ENCODE results near the gene RAB3B. TPM values are rescaled to one million over a fixed set of nuclear protein-coding genes. Genes with fewer than 3 reads are reported as not detected.

The RAB3B gene
- total and polyA plus RNA-seq, 3 experiments from 2014 or later: 0.01 to 0.13 (median 0.11) TPM

- H3K27ac ChIP-seq (ENCODE audit: low read depth, low read length): no peak overlapping the region
- no peaks in the 10 kb centered on the region for H3K4me1 ChIP-seq (ENCODE audit: insufficient read depth, low read length)
- Mint-ChIP-seq H3K36me3 (no peaks in the 10 kb centered on the region), H3K27ac (peak overlapping the region in 1 of 8 donors; percentile 64), H3K4me1 (no peaks in the 10 kb centered on the region), H3K4me3 (no peak overlapping the region), H3K27me3 (peaks cover 9 to 12% of the 10 kb centered on the region in 2 donors), H3K9me3 (no peaks in the 10 kb centered on the region)
- H3K4me3 ChIP-seq (ENCODE audit: low read length): no peak overlapping the region
- CTCF ChIA-PET: no interaction called here
- DNase-seq: no peak
- no peaks in the 10 kb centered on the region for H3K27me3 ChIP-seq (ENCODE audit: insufficient read depth, low read length, poor library complexity, severe bottlenecking)
- H3K36me3 ChIP-seq (ENCODE audit: insufficient read depth, low read length): no peaks in the 10 kb centered on the region
- H3K9me3 ChIP-seq (ENCODE audit: low read length): no peaks in the 10 kb centered on the region
- POLR2A ChIA-PET: no interaction called here
Observed at GRCh38 chr1:51948491-51948915, 42.0 kb downstream of the RAB3B start.

- H3K4me1 Mint-ChIP-seq: no peaks in the 10 kb centered on the region
- CTCF ChIA-PET: interaction anchor here (1.4 kb wide), 1 partner anchor 10 kb away, joined by 3 read pairs; no protein-coding TSS in a partner anchor
- no peak overlapping the region for H3K27ac ChIP-seq (ENCODE audit: low read depth, low read length)
- H3K27ac Mint-ChIP-seq: peak overlapping the region in 1 of 8 donors; percentile 55
- peaks cover 5 to 12% of the 10 kb centered on the region in 2 donors for H3K27me3 Mint-ChIP-seq
- H3K36me3 ChIP-seq (ENCODE audit: insufficient read depth, low read length): no peaks in the 10 kb centered on the region
- POLR2A ChIA-PET: no interaction called here
- no peaks in the 10 kb centered on the region for H3K4me1 ChIP-seq (ENCODE audit: insufficient read depth, low read length)
- H3K36me3 Mint-ChIP-seq: peaks cover 0 to 8% (median 0%) of the 10 kb centered on the region in 3 donors
- no peaks in the 10 kb centered on the region for H3K27me3 ChIP-seq (ENCODE audit: insufficient read depth, low read length, poor library complexity, severe bottlenecking)
- H3K4me3 ChIP-seq (ENCODE audit: low read length): no peak overlapping the region
- no peak overlapping the region for H3K4me3 Mint-ChIP-seq
- no peak for DNase-seq
- H3K9me3 Mint-ChIP-seq: peaks cover 2 to 8% (median 5%) of the 10 kb centered on the region in 5 donors
- H3K9me3 ChIP-seq (ENCODE audit: low read length): no peaks in the 10 kb centered on the region
Observed at GRCh38 chr1:51946300-51946699, 44.2 kb downstream of the RAB3B start.

GRCh38 chr1:51945591-51945990 lies 44.9 kb downstream of the RAB3B start:
- POLR2A ChIA-PET: no interaction called here
- CTCF ChIA-PET: interaction anchor here (1.4 kb wide), 1 partner anchor 9 kb away, joined by 3 read pairs; no protein-coding TSS in a partner anchor

GRCh38 chr1:51942281-51942680 lies 48.2 kb downstream of the RAB3B start:
- DNase-seq: no peak
- peaks cover 0 to 4% of the 10 kb centered on the region in 2 donors for H3K27me3 Mint-ChIP-seq
- ChIA-PET POLR2A (no interaction called here), CTCF (no interaction called here)
- H3K4me1 ChIP-seq (ENCODE audit: insufficient read depth, low read length): no peaks in the 10 kb centered on the region
- no peaks in the 10 kb centered on the region for H3K36me3 ChIP-seq (ENCODE audit: insufficient read depth, low read length)
- no peak overlapping the region for H3K27ac Mint-ChIP-seq
- H3K4me1 Mint-ChIP-seq: no peaks in the 10 kb centered on the region
- no peak overlapping the region for H3K27ac ChIP-seq (ENCODE audit: low read depth, low read length)
- H3K36me3 Mint-ChIP-seq: peaks cover 0 to 13% (median 0%) of the 10 kb centered on the region in 3 donors
- H3K4me3 ChIP-seq (ENCODE audit: low read length): no peak overlapping the region
- H3K27me3 ChIP-seq (ENCODE audit: insufficient read depth, low read length, poor library complexity, severe bottlenecking): no peaks in the 10 kb centered on the region
- H3K4me3 Mint-ChIP-seq: peak overlapping the region in 1 of 7 donors; percentile 38
- no peaks in the 10 kb centered on the region for H3K9me3 ChIP-seq (ENCODE audit: low read length)
- peaks cover 5 to 18% (median 10%) of the 10 kb centered on the region in 5 donors for H3K9me3 Mint-ChIP-seq

More at GRCh38 chr1:51945591-51945990, 44.9 kb downstream of the RAB3B start:
- Mint-ChIP-seq H3K9me3 (peaks cover 5 to 13% (median 10%) of the 10 kb centered on the region in 5 donors), H3K4me3 (no peak overlapping the region), H3K27ac (no peak overlapping the region), H3K27me3 (peaks cover 5 to 12% of the 10 kb centered on the region in 2 donors), H3K36me3 (peaks cover 0 to 13% (median 0%) of the 10 kb centered on the region in 3 donors), H3K4me1 (no peaks in the 10 kb centered on the region)
- Histone ChIP-seq H3K4me1 (ENCODE audit: insufficient read depth, low read length) (no peaks in the 10 kb centered on the region), H3K36me3 (ENCODE audit: insufficient read depth, low read length) (no peaks in the 10 kb centered on the region), H3K27ac (ENCODE audit: low read depth, low read length) (no peak overlapping the region), H3K27me3 (ENCODE audit: insufficient read depth, low read length, poor library complexity, severe bottlenecking) (no peaks in the 10 kb centered on the region), H3K4me3 (ENCODE audit: low read length) (no peak overlapping the region), H3K9me3 (ENCODE audit: low read length) (no peaks in the 10 kb centered on the region)
- no peak for DNase-seq

- Mint-ChIP-seq H3K36me3 (peaks cover 0 to 13% (median 0%) of the 10 kb centered on the region in 3 donors), H3K4me3 (no peak overlapping the region), H3K9me3 (peaks cover 5 to 18% (median 10%) of the 10 kb centered on the region in 5 donors), H3K27me3 (peaks cover 0 to 4% of the 10 kb centered on the region in 2 donors), H3K4me1 (no peaks in the 10 kb centered on the region), H3K27ac (no peak overlapping the region)
- no peak overlapping the region for H3K27ac ChIP-seq (ENCODE audit: low read depth, low read length)
- no peaks in the 10 kb centered on the region for H3K4me1 ChIP-seq (ENCODE audit: insufficient read depth, low read length)
- CTCF ChIA-PET: no interaction called here
- no peaks in the 10 kb centered on the region for H3K36me3 ChIP-seq (ENCODE audit: insufficient read depth, low read length)
- DNase-seq: no peak
- no peak overlapping the region for H3K4me3 ChIP-seq (ENCODE audit: low read length)
- POLR2A ChIA-PET: no interaction called here
- no peaks in the 10 kb centered on the region for H3K9me3 ChIP-seq (ENCODE audit: low read length)
- H3K27me3 ChIP-seq (ENCODE audit: insufficient read depth, low read length, poor library complexity, severe bottlenecking): no peaks in the 10 kb centered on the region
Observed at GRCh38 chr1:51941528-51941927, 49.0 kb downstream of the RAB3B start.

GRCh38 chr1:51937112-51937511 lies 53.4 kb downstream of the RAB3B start:
- Histone ChIP-seq H3K4me1 (ENCODE audit: insufficient read depth, low read length) (no peaks in the 10 kb centered on the region), H3K36me3 (ENCODE audit: insufficient read depth, low read length) (no peaks in the 10 kb centered on the region), H3K4me3 (ENCODE audit: low read length) (no peak overlapping the region), H3K27me3 (ENCODE audit: insufficient read depth, low read length, poor library complexity, severe bottlenecking) (no peaks in the 10 kb centered on the region), H3K27ac (ENCODE audit: low read depth, low read length) (no peak overlapping the region), H3K9me3 (ENCODE audit: low read length) (no peaks in the 10 kb centered on the region)
- Mint-ChIP-seq H3K36me3 (peaks cover 0 to 10% (median 0%) of the 10 kb centered on the region in 3 donors), H3K4me1 (no peaks in the 10 kb centered on the region), H3K4me3 (no peak overlapping the region), H3K27me3 (peaks cover 4 to 15% of the 10 kb centered on the region in 2 donors), H3K9me3 (peaks cover 4 to 17% (median 10%) of the 10 kb centered on the region in 5 donors), H3K27ac (no peak overlapping the region)
- DNase-seq: no peak
- ChIA-PET POLR2A (no interaction called here), CTCF (no interaction called here)

GRCh38 chr1:51936531-51936930 lies 54.0 kb downstream of the RAB3B start:
- Histone ChIP-seq H3K9me3 (ENCODE audit: low read length) (no peaks in the 10 kb centered on the region), H3K27me3 (ENCODE audit: insufficient read depth, low read length, poor library complexity, severe bottlenecking) (no peaks in the 10 kb centered on the region), H3K36me3 (ENCODE audit: insufficient read depth, low read length) (no peaks in the 10 kb centered on the region), H3K4me3 (ENCODE audit: low read length) (no peak overlapping the region), H3K27ac (ENCODE audit: low read depth, low read length) (no peak overlapping the region), H3K4me1 (ENCODE audit: insufficient read depth, low read length) (no peaks in the 10 kb centered on the region)
- ChIA-PET POLR2A (no interaction called here), CTCF (interaction anchor here (1.1 kb wide), 1 partner anchor 9 kb away, joined by 3 read pairs; no protein-coding TSS in a partner anchor)
- H3K27ac Mint-ChIP-seq: no peak overlapping the region
- no peaks in the 10 kb centered on the region for H3K4me1 Mint-ChIP-seq
- no peak for DNase-seq
- peaks cover 0 to 7% (median 0%) of the 10 kb centered on the region in 3 donors for H3K36me3 Mint-ChIP-seq
- H3K27me3 Mint-ChIP-seq: peaks cover 4 to 15% of the 10 kb centered on the region in 2 donors
- no peak overlapping the region for H3K4me3 Mint-ChIP-seq
- H3K9me3 Mint-ChIP-seq: peaks cover 0 to 12% (median 8%) of the 10 kb centered on the region in 5 donors

GRCh38 chr1:51933344-51933743 lies 57.2 kb downstream of the RAB3B start:
- POLR2A ChIA-PET: no interaction called here
- H3K27ac Mint-ChIP-seq: no peak overlapping the region
- H3K4me1 Mint-ChIP-seq: no peaks in the 10 kb centered on the region
- no peaks in the 10 kb centered on the region for H3K4me1 ChIP-seq (ENCODE audit: insufficient read depth, low read length)
- H3K27me3 Mint-ChIP-seq: peaks cover 4 to 21% of the 10 kb centered on the region in 2 donors
- no peaks in the 10 kb centered on the region for H3K9me3 ChIP-seq (ENCODE audit: low read length)
- H3K9me3 Mint-ChIP-seq: no peaks in the 10 kb centered on the region
- H3K36me3 Mint-ChIP-seq: no peaks in the 10 kb centered on the region
- H3K4me3 ChIP-seq (ENCODE audit: low read length): no peak overlapping the region
- no peak overlapping the region for H3K4me3 Mint-ChIP-seq
- H3K27me3 ChIP-seq (ENCODE audit: insufficient read depth, low read length, poor library complexity, severe bottlenecking): peaks cover 6% of the 10 kb centered on the region
- H3K36me3 ChIP-seq (ENCODE audit: insufficient read depth, low read length): no peaks in the 10 kb centered on the region
- CTCF ChIA-PET: no interaction called here
- H3K27ac ChIP-seq (ENCODE audit: low read depth, low read length): no peak overlapping the region
- no peak for DNase-seq

Measured in CD8-positive, alpha-beta memory T cell (primary cell).